ENCODE measurements around the gene C19orf44.
"Not testable (repeated sequence)": the region's sequence is repeated elsewhere in the genome, so short reads cannot be mapped to it uniquely, and the experiment has no call there.

Gene C19orf44

GRCh38 chr19:16463341-16463990 is 32.7 kb upstream of the C19orf44 start:
- H3K4me2 ChIP-seq (ENCODE audit: low read length, poor library complexity, severe bottlenecking) = no peak overlapping the region
- no peak overlapping the region for H3K9ac ChIP-seq (ENCODE audit: low read length)
- no peak overlapping the region for H4K91ac ChIP-seq (ENCODE audit: low read length)
- H3K23ac ChIP-seq (ENCODE audit: low read length in 2 of 2) = no peak overlapping the region
- H3K4me3 ChIP-seq (ENCODE audit: insufficient read depth in 1 of 2, low read depth in 1 of 2, low read length in 2 of 2) = no peak overlapping the region
- no peaks in the 10 kb centered on the region for H3K79me1 ChIP-seq (replicated peaks; ENCODE audit: low read length, poor library complexity, severe bottlenecking)
- H2BK5ac ChIP-seq (ENCODE audit: low read depth, low read length, poor library complexity, severe bottlenecking) = no peak overlapping the region
- peak overlapping the region in 1 of 2 experiments; percentile 3 for H3K4ac ChIP-seq (ENCODE audit: low read depth in 1 of 2, low read length in 2 of 2)
- H4K8ac ChIP-seq (ENCODE audit: low read length) = no peak overlapping the region
- peak overlapping the region in 1 of 2 experiments; percentile 29 for H2BK12ac ChIP-seq (ENCODE audit: low read length in 2 of 2)
- H3K27me3 ChIP-seq (ENCODE audit: control insufficient read depth in 1 of 2, insufficient read depth in 1 of 2, low read length in 2 of 2) = no peaks in the 10 kb centered on the region
- no peak for DNase-seq
- no peaks in the 10 kb centered on the region for H3K9me3 ChIP-seq (ENCODE audit: control insufficient read depth, low read length)
- peak overlapping the region in 1 of 2 experiments; percentile 18 for H3K18ac ChIP-seq (ENCODE audit: low read depth in 1 of 2, low read length in 2 of 2)
- no peak overlapping the region for H2BK15ac ChIP-seq (ENCODE audit: low read depth, poor library complexity, severe bottlenecking)
- 88% methylated on average over 6 of the region's 6 CpGs for WGBS
- peak overlapping the region in 1 of 2 experiments; percentile 53 for H3K14ac ChIP-seq (ENCODE audit: low read length in 2 of 2)
- no peak overlapping the region for H2AFZ ChIP-seq (ENCODE audit: low read depth, low read length)
- peak overlapping the region; percentile 72 for H2AK5ac ChIP-seq (ENCODE audit: low read length, severe bottlenecking)
- peak overlapping the region; percentile 1 for H3K27ac ChIP-seq (ENCODE audit: low read length, poor library complexity, severe bottlenecking)
- peaks cover 54% of the 10 kb centered on the region for H3K4me1 ChIP-seq (ENCODE audit: control insufficient read depth, insufficient read depth, low read depth, low read length)
- peaks cover 0 to 18% of the 10 kb centered on the region in 2 experiments for H3K36me3 ChIP-seq (ENCODE audit: control insufficient read depth in 1 of 2, insufficient read depth in 2 of 2, low read depth in 1 of 2, low read length in 2 of 2)
- H2BK120ac ChIP-seq (ENCODE audit: low read depth, low read length) = no peak overlapping the region

- H3K4me1 ChIP-seq (ENCODE audit: control insufficient read depth, insufficient read depth, low read depth, low read length) = peaks cover 51% of the 10 kb centered on the region
- no peak overlapping the region for H4K8ac ChIP-seq (ENCODE audit: low read length)
- peak overlapping the region in 1 of 2 experiments; percentile 13 for H3K18ac ChIP-seq (ENCODE audit: low read depth in 1 of 2, low read length in 2 of 2)
- no peak overlapping the region for H2BK5ac ChIP-seq (ENCODE audit: low read depth, low read length, poor library complexity, severe bottlenecking)
- no peaks in the 10 kb centered on the region for H3K9me3 ChIP-seq (ENCODE audit: control insufficient read depth, low read length)
- H2AK5ac ChIP-seq (ENCODE audit: low read length, severe bottlenecking) = peak overlapping the region; percentile 71
- no peaks in the 10 kb centered on the region for H3K79me1 ChIP-seq (replicated peaks; ENCODE audit: low read length, poor library complexity, severe bottlenecking)
- no peaks in the 10 kb centered on the region for H3K27me3 ChIP-seq (ENCODE audit: control insufficient read depth in 1 of 2, insufficient read depth in 1 of 2, low read length in 2 of 2)
- no peak overlapping the region for H2AFZ ChIP-seq (ENCODE audit: low read depth, low read length)
- H3K4ac ChIP-seq (ENCODE audit: low read depth in 1 of 2, low read length in 2 of 2) = peak overlapping the region in 1 of 2 experiments; percentile 3
- H2BK12ac ChIP-seq (ENCODE audit: low read length in 2 of 2) = peak overlapping the region in 1 of 2 experiments; percentile 0
- H3K9ac ChIP-seq (ENCODE audit: low read length) = no peak overlapping the region
- H4K91ac ChIP-seq (ENCODE audit: low read length) = no peak overlapping the region
- H2BK120ac ChIP-seq (ENCODE audit: low read depth, low read length) = no peak overlapping the region
- peak overlapping the region; percentile 36 for H3K27ac ChIP-seq (ENCODE audit: low read length, poor library complexity, severe bottlenecking)
- H3K4me3 ChIP-seq (ENCODE audit: insufficient read depth in 1 of 2, low read depth in 1 of 2, low read length in 2 of 2) = no peak overlapping the region
- no peak overlapping the region for H3K4me2 ChIP-seq (ENCODE audit: low read length, poor library complexity, severe bottlenecking)
- 58% methylated on average over 12 of the region's 12 CpGs for WGBS
- H3K36me3 ChIP-seq (ENCODE audit: control insufficient read depth in 1 of 2, insufficient read depth in 2 of 2, low read depth in 1 of 2, low read length in 2 of 2) = peaks cover 0 to 22% of the 10 kb centered on the region in 2 experiments
- H3K23ac ChIP-seq (ENCODE audit: low read length in 2 of 2) = peak overlapping the region in 1 of 2 experiments; percentile 57
- peak overlapping the region in 1 of 2 experiments; percentile 72 for H3K14ac ChIP-seq (ENCODE audit: low read length in 2 of 2)
- DNase-seq = peak; percentile 61
- no peak overlapping the region for H2BK15ac ChIP-seq (ENCODE audit: low read depth, poor library complexity, severe bottlenecking)
These were observed 32.1 kb upstream of the C19orf44 start for GRCh38 chr19:16463991-16464575.

GRCh38 chr19:16465239-16465638 is 31.0 kb upstream of the C19orf44 start:
- H3K79me1 ChIP-seq (replicated peaks; ENCODE audit: low read length, poor library complexity, severe bottlenecking) = no peaks in the 10 kb centered on the region
- H3K36me3 ChIP-seq (ENCODE audit: control insufficient read depth in 1 of 2, insufficient read depth in 2 of 2, low read depth in 1 of 2, low read length in 2 of 2) = peaks cover 0 to 23% of the 10 kb centered on the region in 2 experiments
- no peaks in the 10 kb centered on the region for H3K27me3 ChIP-seq (ENCODE audit: control insufficient read depth in 1 of 2, insufficient read depth in 1 of 2, low read length in 2 of 2)

GRCh38 chr19:16466802-16467427 is 29.3 kb upstream of the C19orf44 start:
- H3K9ac ChIP-seq (ENCODE audit: low read length); H3K9me3 ChIP-seq (ENCODE audit: control insufficient read depth, low read length); H2AK5ac ChIP-seq (ENCODE audit: low read length, severe bottlenecking); H3K4me2 ChIP-seq (ENCODE audit: low read length, poor library complexity, severe bottlenecking); H4K8ac ChIP-seq (ENCODE audit: low read length); H2AFZ ChIP-seq (ENCODE audit: low read depth, low read length); H3K23ac ChIP-seq (ENCODE audit: low read length in 2 of 2); H3K18ac ChIP-seq (ENCODE audit: low read depth in 1 of 2, low read length in 2 of 2); H3K79me1 ChIP-seq (replicated peaks; ENCODE audit: low read length, poor library complexity, severe bottlenecking); H3K4ac ChIP-seq (ENCODE audit: low read depth in 1 of 2, low read length in 2 of 2); H2BK15ac ChIP-seq (ENCODE audit: low read depth, poor library complexity, severe bottlenecking); H2BK5ac ChIP-seq (ENCODE audit: low read depth, low read length, poor library complexity, severe bottlenecking); H3K27ac ChIP-seq (ENCODE audit: low read length, poor library complexity, severe bottlenecking); H4K91ac ChIP-seq (ENCODE audit: low read length); H3K4me3 ChIP-seq (ENCODE audit: insufficient read depth in 1 of 2, low read depth in 1 of 2, low read length in 2 of 2); H3K14ac ChIP-seq (ENCODE audit: low read length in 2 of 2); DNase-seq; H2BK120ac ChIP-seq (ENCODE audit: low read depth, low read length); H2BK12ac ChIP-seq (ENCODE audit: low read length in 2 of 2); H3K27me3 ChIP-seq (ENCODE audit: control insufficient read depth in 1 of 2, insufficient read depth in 1 of 2, low read length in 2 of 2): not testable (repeated sequence)
- 95% methylated on average over 8 of the region's 12 CpGs for WGBS
- Histone ChIP-seq H3K36me3 (ENCODE audit: control insufficient read depth in 1 of 2, insufficient read depth in 2 of 2, low read depth in 1 of 2, low read length in 2 of 2) (peaks cover 0 to 23% of the 10 kb centered on the region in 2 experiments), H3K4me1 (ENCODE audit: control insufficient read depth, insufficient read depth, low read depth, low read length) (peaks cover 45% of the 10 kb centered on the region)

More at GRCh38 chr19:16465239-16465638, 31.0 kb upstream of the C19orf44 start:
- H3K23ac ChIP-seq (ENCODE audit: low read length in 2 of 2) = no peak overlapping the region
- no peak overlapping the region for H3K18ac ChIP-seq (ENCODE audit: low read depth in 1 of 2, low read length in 2 of 2)
- no peak overlapping the region for H3K4me2 ChIP-seq (ENCODE audit: low read length, poor library complexity, severe bottlenecking)
- no peak overlapping the region for H2AFZ ChIP-seq (ENCODE audit: low read depth, low read length)
- no peak overlapping the region for H3K4ac ChIP-seq (ENCODE audit: low read depth in 1 of 2, low read length in 2 of 2)
- peak overlapping the region in 1 of 2 experiments; percentile 14 for H3K14ac ChIP-seq (ENCODE audit: low read length in 2 of 2)
- H3K9ac ChIP-seq (ENCODE audit: low read length) = no peak overlapping the region
- H3K4me1 ChIP-seq (ENCODE audit: control insufficient read depth, insufficient read depth, low read depth, low read length) = peaks cover 51% of the 10 kb centered on the region
- H2BK120ac ChIP-seq (ENCODE audit: low read depth, low read length) = no peak overlapping the region
- H4K8ac ChIP-seq (ENCODE audit: low read length) = no peak overlapping the region
- no peak overlapping the region for H2BK5ac ChIP-seq (ENCODE audit: low read depth, low read length, poor library complexity, severe bottlenecking)
- no peak overlapping the region for H3K4me3 ChIP-seq (ENCODE audit: insufficient read depth in 1 of 2, low read depth in 1 of 2, low read length in 2 of 2)
- H2AK5ac ChIP-seq (ENCODE audit: low read length, severe bottlenecking) = no peak overlapping the region
- WGBS = 100% methylated on average over 5 of the region's 5 CpGs
- DNase-seq = no peak
- H3K27ac ChIP-seq (ENCODE audit: low read length, poor library complexity, severe bottlenecking) = no peak overlapping the region
- no peaks in the 10 kb centered on the region for H3K9me3 ChIP-seq (ENCODE audit: control insufficient read depth, low read length)
- no peak overlapping the region for H2BK15ac ChIP-seq (ENCODE audit: low read depth, poor library complexity, severe bottlenecking)
- H2BK12ac ChIP-seq (ENCODE audit: low read length in 2 of 2) = peak overlapping the region in 1 of 2 experiments; percentile 13
- H4K91ac ChIP-seq (ENCODE audit: low read length) = no peak overlapping the region
